ENCODE data around the gene NACAD. TPM values are rescaled to one million over a fixed set of nuclear protein-coding genes. Genes with fewer than 3 reads are reported as not detected.
"Not testable (repeated sequence)": the region's sequence is repeated elsewhere in the genome, so short reads cannot be mapped to it uniquely, and the experiment has no call there.

Gene NACAD
- polyA plus RNA-seq, 1 donor: 7.2 TPM

GRCh38 chr7:45116048-45116447, 27.3 kb upstream of the NACAD start:
- H3K36me3 ChIP-seq (ENCODE audit: control insufficient read depth, insufficient read depth, low read length): no peaks in the 10 kb centered on the region
- no peak overlapping the region for H3K4me3 ChIP-seq (ENCODE audit: low read length)
- H3K4me1 ChIP-seq (ENCODE audit: control insufficient read depth, insufficient read depth, low read length): peaks cover 3% of the 10 kb centered on the region
- WGBS (ENCODE audit: insufficient coverage, low lambda C conversion rate): no CpG with 5 or more reads among the region's 1 CpG
- DNase-seq: no peak
- H3K9me3 ChIP-seq (ENCODE audit: control insufficient read depth, low read depth, low read length): no peaks in the 10 kb centered on the region
- H3K27me3 ChIP-seq (ENCODE audit: control insufficient read depth, insufficient read depth, low read length): no peaks in the 10 kb centered on the region
- no peak overlapping the region for H3K27ac ChIP-seq (ENCODE audit: low read length)

GRCh38 chr7:45114926-45115325, 26.2 kb upstream of the NACAD start:
- H3K36me3 ChIP-seq (ENCODE audit: control insufficient read depth, insufficient read depth, low read length): no peaks in the 10 kb centered on the region
- H3K4me3 ChIP-seq (ENCODE audit: low read length): no peak overlapping the region
- H3K27me3 ChIP-seq (ENCODE audit: control insufficient read depth, insufficient read depth, low read length): no peaks in the 10 kb centered on the region
- H3K9me3 ChIP-seq (ENCODE audit: control insufficient read depth, low read depth, low read length): no peaks in the 10 kb centered on the region
- H3K27ac ChIP-seq (ENCODE audit: low read length): no peak overlapping the region
- H3K4me1 ChIP-seq (ENCODE audit: control insufficient read depth, insufficient read depth, low read length): peaks cover 7% of the 10 kb centered on the region
- DNase-seq: peak; percentile 23 to 62

GRCh38 chr7:45114257-45114656, 25.5 kb upstream of the NACAD start:
- WGBS (ENCODE audit: insufficient coverage, low lambda C conversion rate): no CpG with 5 or more reads among the region's 1 CpG
- H3K9me3 ChIP-seq (ENCODE audit: control insufficient read depth, low read depth, low read length); DNase-seq; H3K36me3 ChIP-seq (ENCODE audit: control insufficient read depth, insufficient read depth, low read length); H3K4me3 ChIP-seq (ENCODE audit: low read length); H3K27ac ChIP-seq (ENCODE audit: low read length); H3K4me1 ChIP-seq (ENCODE audit: control insufficient read depth, insufficient read depth, low read length); H3K27me3 ChIP-seq (ENCODE audit: control insufficient read depth, insufficient read depth, low read length): not testable (repeated sequence)

- Histone ChIP-seq H3K4me1 (ENCODE audit: control insufficient read depth, insufficient read depth, low read length) (peaks cover 11% of the 10 kb centered on the region), H3K27me3 (ENCODE audit: control insufficient read depth, insufficient read depth, low read length) (no peaks in the 10 kb centered on the region), H3K36me3 (ENCODE audit: control insufficient read depth, insufficient read depth, low read length) (peaks cover 14% of the 10 kb centered on the region), H3K27ac (ENCODE audit: low read length) (peak overlapping the region; percentile 99), H3K9me3 (ENCODE audit: control insufficient read depth, low read depth, low read length) (no peaks in the 10 kb centered on the region), H3K4me3 (ENCODE audit: low read length) (no peak overlapping the region)
- WGBS (ENCODE audit: insufficient coverage, low lambda C conversion rate): no CpG with 5 or more reads among the region's 1 CpG
- DNase-seq: no peak
Measured at GRCh38 chr7:45112648-45113047, 23.9 kb upstream of the NACAD start.

GRCh38 chr7:45111298-45112223, 22.8 kb upstream of the NACAD start, which contains the start of gene TBRG4:
TSS of gene TBRG4 (minus strand) at chr7:45111697. CDS start at chr7:45109237, 2,460 bp downstream.
- whole genome bisulfite sequencing (ENCODE audit: insufficient coverage, low lambda C conversion rate): 0% methylated on average over 1 of the region's 64 CpGs
- peak within 1 kb of the TSS; percentile 99 for H3K27ac ChIP-seq (ENCODE audit: low read length)
- peak within 1 kb of the TSS; percentile 93 for H3K4me3 ChIP-seq (ENCODE audit: low read length)
- peak; percentile 96 to 97 for DNase-seq
- no peaks in the 10 kb centered on the region for H3K27me3 ChIP-seq (ENCODE audit: control insufficient read depth, insufficient read depth, low read length)
- H3K9me3 ChIP-seq (ENCODE audit: control insufficient read depth, low read depth, low read length): no peaks in the 10 kb centered on the region
- H3K36me3 ChIP-seq (ENCODE audit: control insufficient read depth, insufficient read depth, low read length): peaks cover 23% of the 10 kb centered on the region
- H3K4me1 ChIP-seq (ENCODE audit: control insufficient read depth, insufficient read depth, low read length): peaks cover 11% of the 10 kb centered on the region

- Histone ChIP-seq H3K27ac (ENCODE audit: low read length) (no peak overlapping the region), H3K36me3 (ENCODE audit: control insufficient read depth, insufficient read depth, low read length) (peaks cover 50% of the 10 kb centered on the region)
- no peak for DNase-seq
Measured at GRCh38 chr7:45108863-45109262, 20.1 kb upstream of the NACAD start.

GRCh38 chr7:45107356-45107755, 18.6 kb upstream of the NACAD start:
- H3K27ac ChIP-seq (ENCODE audit: low read length): no peak overlapping the region
- no peaks in the 10 kb centered on the region for H3K27me3 ChIP-seq (ENCODE audit: control insufficient read depth, insufficient read depth, low read length)
- no CpG with 5 or more reads among the region's 3 CpGs for WGBS (ENCODE audit: insufficient coverage, low lambda C conversion rate)

More at GRCh38 chr7:45108863-45109262, 20.1 kb upstream of the NACAD start:
- Histone ChIP-seq H3K9me3 (ENCODE audit: control insufficient read depth, low read depth, low read length) (no peaks in the 10 kb centered on the region), H3K4me3 (ENCODE audit: low read length) (no peak overlapping the region), H3K4me1 (ENCODE audit: control insufficient read depth, insufficient read depth, low read length) (peaks cover 8% of the 10 kb centered on the region), H3K27me3 (ENCODE audit: control insufficient read depth, insufficient read depth, low read length) (no peaks in the 10 kb centered on the region)
- WGBS (ENCODE audit: insufficient coverage, low lambda C conversion rate): no CpG with 5 or more reads among the region's 8 CpGs

GRCh38 chr7:45106820-45107219, 18.1 kb upstream of the NACAD start:
- Histone ChIP-seq H3K9me3 (ENCODE audit: control insufficient read depth, low read depth, low read length) (no peaks in the 10 kb centered on the region), H3K36me3 (ENCODE audit: control insufficient read depth, insufficient read depth, low read length) (peaks cover 70% of the 10 kb centered on the region), H3K4me1 (ENCODE audit: control insufficient read depth, insufficient read depth, low read length) (peaks cover 8% of the 10 kb centered on the region), H3K4me3 (ENCODE audit: low read length) (no peak overlapping the region), H3K27ac (ENCODE audit: low read length) (no peak overlapping the region), H3K27me3 (ENCODE audit: control insufficient read depth, insufficient read depth, low read length) (no peaks in the 10 kb centered on the region)
- DNase-seq: no peak
- WGBS (ENCODE audit: insufficient coverage, low lambda C conversion rate): no CpG with 5 or more reads among the region's 8 CpGs

More at GRCh38 chr7:45107356-45107755, 18.6 kb upstream of the NACAD start:
- H3K4me3 ChIP-seq (ENCODE audit: low read length): no peak overlapping the region
- peaks cover 65% of the 10 kb centered on the region for H3K36me3 ChIP-seq (ENCODE audit: control insufficient read depth, insufficient read depth, low read length)
- H3K4me1 ChIP-seq (ENCODE audit: control insufficient read depth, insufficient read depth, low read length): peaks cover 8% of the 10 kb centered on the region
- H3K9me3 ChIP-seq (ENCODE audit: control insufficient read depth, low read depth, low read length): no peaks in the 10 kb centered on the region
- no peak for DNase-seq

- Histone ChIP-seq H3K27ac (ENCODE audit: low read length) (no peak overlapping the region), H3K36me3 (ENCODE audit: control insufficient read depth, insufficient read depth, low read length) (peaks cover 81% of the 10 kb centered on the region), H3K4me1 (ENCODE audit: control insufficient read depth, insufficient read depth, low read length) (peaks cover 8% of the 10 kb centered on the region), H3K27me3 (ENCODE audit: control insufficient read depth, insufficient read depth, low read length) (no peaks in the 10 kb centered on the region), H3K9me3 (ENCODE audit: control insufficient read depth, low read depth, low read length) (no peaks in the 10 kb centered on the region), H3K4me3 (ENCODE audit: low read length) (no peak overlapping the region)
- WGBS (ENCODE audit: insufficient coverage, low lambda C conversion rate): no CpG with 5 or more reads among the region's 8 CpGs
- no peak for DNase-seq
Measured at GRCh38 chr7:45105588-45106188, 16.9 kb upstream of the NACAD start.

GRCh38 chr7:45104844-45105587, 16.2 kb upstream of the NACAD start:
- WGBS (ENCODE audit: insufficient coverage, low lambda C conversion rate): no CpG with 5 or more reads among the region's 12 CpGs
- no peak overlapping the region for H3K4me3 ChIP-seq (ENCODE audit: low read length)
- no peaks in the 10 kb centered on the region for H3K27me3 ChIP-seq (ENCODE audit: control insufficient read depth, insufficient read depth, low read length)
- peaks cover 88% of the 10 kb centered on the region for H3K36me3 ChIP-seq (ENCODE audit: control insufficient read depth, insufficient read depth, low read length)
- peaks cover 5% of the 10 kb centered on the region for H3K4me1 ChIP-seq (ENCODE audit: control insufficient read depth, insufficient read depth, low read length)
- no peaks in the 10 kb centered on the region for H3K9me3 ChIP-seq (ENCODE audit: control insufficient read depth, low read depth, low read length)
- H3K27ac ChIP-seq (ENCODE audit: low read length): no peak overlapping the region
- DNase-seq: no peak
